Measurements from ENCODE around the gene ANKZF1. TPM values are rescaled to one million over a fixed set of nuclear protein-coding genes. Genes with fewer than 3 reads are reported as not detected.

ANKZF1 gene
- total RNA-seq, 1 donor from 2014 or later, result 43.8 TPM

GRCh38 chr2:219220652-219221402 lies 8.8 kb upstream of the ANKZF1 start:
- Histone ChIP-seq H3K4me2 (ENCODE audit: low read length) (no peak overlapping the region), H4K20me1 (ENCODE audit: insufficient read depth, low read length) (peaks cover 14% of the 10 kb centered on the region), H3K36me3 (ENCODE audit: insufficient read depth, low read length) (peaks cover 22% of the 10 kb centered on the region), H3K79me2 (ENCODE audit: insufficient read depth, low read length) (peaks cover 8% of the 10 kb centered on the region), H3K9ac (ENCODE audit: low read length) (no peak overlapping the region), H3K4me1 (ENCODE audit: insufficient read depth, low read length) (peaks cover 23% of the 10 kb centered on the region), H3K27ac (ENCODE audit: low read depth, low read length) (no peak overlapping the region), H3K27me3 (ENCODE audit: insufficient read depth, low read length) (no peaks in the 10 kb centered on the region), H3K9me3 (ENCODE audit: insufficient read depth, low read depth, low read length) (no peaks in the 10 kb centered on the region), H2AFZ (ENCODE audit: low read depth, low read length) (no peak overlapping the region), H3K4me3 (ENCODE audit: insufficient read depth, low read depth, low read length) (no peak overlapping the region)
- no peak overlapping the region for H3K27ac Mint-ChIP-seq (ENCODE audit: unreplicated experiment)
- no peak for TF ChIP-seq EZH2 (IDR thresholded peaks at IDR 0.05; ENCODE audit: insufficient read depth, low read length)
- TF ChIP-seq, protein P1, sequence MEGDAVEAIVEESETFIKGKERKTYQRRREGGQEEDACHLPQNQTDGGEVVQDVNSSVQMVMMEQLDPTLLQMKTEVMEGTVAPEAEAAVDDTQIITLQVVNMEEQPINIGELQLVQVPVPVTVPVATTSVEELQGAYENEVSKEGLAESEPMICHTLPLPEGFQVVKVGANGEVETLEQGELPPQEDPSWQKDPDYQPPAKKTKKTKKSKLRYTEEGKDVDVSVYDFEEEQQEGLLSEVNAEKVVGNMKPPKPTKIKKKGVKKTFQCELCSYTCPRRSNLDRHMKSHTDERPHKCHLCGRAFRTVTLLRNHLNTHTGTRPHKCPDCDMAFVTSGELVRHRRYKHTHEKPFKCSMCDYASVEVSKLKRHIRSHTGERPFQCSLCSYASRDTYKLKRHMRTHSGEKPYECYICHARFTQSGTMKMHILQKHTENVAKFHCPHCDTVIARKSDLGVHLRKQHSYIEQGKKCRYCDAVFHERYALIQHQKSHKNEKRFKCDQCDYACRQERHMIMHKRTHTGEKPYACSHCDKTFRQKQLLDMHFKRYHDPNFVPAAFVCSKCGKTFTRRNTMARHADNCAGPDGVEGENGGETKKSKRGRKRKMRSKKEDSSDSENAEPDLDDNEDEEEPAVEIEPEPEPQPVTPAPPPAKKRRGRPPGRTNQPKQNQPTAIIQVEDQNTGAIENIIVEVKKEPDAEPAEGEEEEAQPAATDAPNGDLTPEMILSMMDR (IDR thresholded peaks at IDR 0.05; ENCODE audit: insufficient read depth, low read depth, low read length), result no peak
- no peak for DNase-seq (ENCODE audit: low read depth)
- no peak for FAIRE-seq
- H3K9me3 Mint-ChIP-seq (ENCODE audit: unreplicated experiment), result no peaks in the 10 kb centered on the region
- peaks cover 6% of the 10 kb centered on the region for H3K4me1 Mint-ChIP-seq (ENCODE audit: low read depth, unreplicated experiment)
- H3K36me3 Mint-ChIP-seq (ENCODE audit: low read depth, unreplicated experiment), result peaks cover 30% of the 10 kb centered on the region
- no peaks in the 10 kb centered on the region for H3K27me3 Mint-ChIP-seq (ENCODE audit: low read depth, unreplicated experiment)
- H3K4me3 Mint-ChIP-seq (ENCODE audit: unreplicated experiment), result no peak overlapping the region

DNA sequence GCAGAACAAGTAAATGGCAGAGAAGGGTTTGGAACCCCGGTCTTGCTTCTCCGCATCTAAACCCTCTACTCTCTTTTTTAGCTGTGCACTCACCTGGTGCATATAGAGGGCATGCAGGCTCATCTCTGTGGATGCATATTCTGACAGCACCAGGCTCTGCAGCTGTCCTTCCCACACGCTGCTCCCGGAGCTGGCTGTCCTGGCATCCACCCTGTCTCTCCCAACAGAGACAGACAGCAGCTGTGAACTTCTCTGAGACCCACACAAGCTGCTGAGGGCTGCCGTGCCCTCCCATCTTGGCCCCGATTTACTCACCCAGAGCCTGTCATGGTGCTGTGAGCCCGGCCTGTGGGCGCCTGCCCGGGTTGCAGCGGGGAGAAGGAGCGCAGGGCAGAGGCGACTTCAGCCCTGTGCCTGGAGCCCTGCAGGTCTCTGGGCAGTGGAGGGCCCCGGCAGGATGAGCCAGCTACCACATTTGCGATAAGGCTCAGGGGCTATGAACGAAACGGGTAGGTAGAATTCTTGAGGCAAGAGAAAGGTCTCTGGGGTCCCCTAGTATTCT lies 7.6 kb upstream of the ANKZF1 start:
- no peaks in the 10 kb centered on the region for H3K27me3 Mint-ChIP-seq (ENCODE audit: low read depth, unreplicated experiment)
- peaks cover 33% of the 10 kb centered on the region for H3K36me3 Mint-ChIP-seq (ENCODE audit: low read depth, unreplicated experiment)

More for the DNA sequence above, 7.6 kb upstream of the ANKZF1 start:
- H4K20me1 ChIP-seq (ENCODE audit: insufficient read depth, low read length), result peaks cover 14% of the 10 kb centered on the region
- H3K36me3 ChIP-seq (ENCODE audit: insufficient read depth, low read length), result peaks cover 26% of the 10 kb centered on the region
- no peak overlapping the region for H3K4me3 ChIP-seq (ENCODE audit: insufficient read depth, low read depth, low read length)
- H3K79me2 ChIP-seq (ENCODE audit: insufficient read depth, low read length), result peaks cover 6% of the 10 kb centered on the region
- Mint-ChIP-seq H3K4me1 (ENCODE audit: low read depth, unreplicated experiment) (peaks cover 3% of the 10 kb centered on the region), H3K9me3 (ENCODE audit: unreplicated experiment) (no peaks in the 10 kb centered on the region), H3K4me3 (ENCODE audit: unreplicated experiment) (peak overlapping the region; percentile 50), H3K27ac (ENCODE audit: unreplicated experiment) (no peak overlapping the region)
- H3K4me2 ChIP-seq (ENCODE audit: low read length), result no peak overlapping the region
- H3K27ac ChIP-seq (ENCODE audit: low read depth, low read length), result no peak overlapping the region
- no peak overlapping the region for H2AFZ ChIP-seq (ENCODE audit: low read depth, low read length)
- no peak for TF ChIP-seq EZH2 (IDR thresholded peaks at IDR 0.05; ENCODE audit: insufficient read depth, low read length)
- TF ChIP-seq, protein P1 (IDR thresholded peaks at IDR 0.05; ENCODE audit: insufficient read depth, low read depth, low read length), result no peak
- H3K9ac ChIP-seq (ENCODE audit: low read length), result no peak overlapping the region
- H3K27me3 ChIP-seq (ENCODE audit: insufficient read depth, low read length), result no peaks in the 10 kb centered on the region
- DNase-seq (ENCODE audit: low read depth) (no peak), FAIRE-seq (no peak)
- peaks cover 23% of the 10 kb centered on the region for H3K4me1 ChIP-seq (ENCODE audit: insufficient read depth, low read length)
- H3K9me3 ChIP-seq (ENCODE audit: insufficient read depth, low read depth, low read length), result no peaks in the 10 kb centered on the region

All from astrocyte (in vitro differentiated cells and primary cell).